GM18870 (cell line): ENCODE results near the gene EPB41L2.

ENCODE experiments used
- ATAC-seq: cut with Tn5 transposase; IDR thresholded peaks from one replicate; pipeline ENCODE4 v1.9.1; 2021; ENCODE audit warnings: moderate library complexity; ENCODE audit not compliant: unreplicated experiment

EPB41L2 gene

DNA sequence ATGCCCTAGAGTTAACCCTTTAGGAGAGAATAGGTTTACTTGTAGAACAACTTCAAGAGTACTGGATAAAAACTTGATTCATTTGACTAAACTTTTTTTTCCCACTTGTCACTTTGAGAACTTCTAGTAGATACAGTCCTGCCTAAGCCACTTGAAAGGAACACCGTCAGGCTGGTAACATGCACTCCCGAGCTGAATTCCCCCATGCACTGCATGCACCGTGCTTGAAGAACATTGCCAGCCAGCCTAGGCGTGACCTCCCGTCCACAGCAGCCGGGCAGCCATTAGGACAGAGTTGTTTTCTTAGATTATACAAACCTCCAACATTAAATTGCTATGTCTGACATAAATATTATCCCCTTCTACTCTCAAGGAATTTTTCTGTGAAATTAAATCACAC, 183.2 kb downstream of the EPB41L2 start:
- ATAC-seq, result no peak

DNA sequence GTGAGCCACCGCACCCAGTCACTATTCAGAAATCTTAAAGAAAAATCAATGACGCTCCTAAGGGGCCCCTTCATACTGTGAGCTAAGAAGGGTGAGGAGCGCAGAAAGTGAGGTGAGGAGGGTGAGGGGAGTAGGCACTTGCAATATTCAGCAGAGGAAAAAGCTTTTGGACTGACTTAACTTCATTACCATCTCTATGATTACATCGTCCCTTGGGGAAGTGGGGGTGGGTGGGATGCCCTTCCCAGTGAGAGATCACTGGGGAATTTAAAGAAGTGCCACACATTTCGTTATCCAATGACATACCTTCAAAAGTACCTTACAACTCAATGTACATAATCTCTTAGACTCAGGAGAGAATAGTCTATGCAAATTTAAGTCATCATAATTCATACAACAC, 189.3 kb downstream of the EPB41L2 start:
- ATAC-seq, result no peak

GRCh38 chr6:130872250-130873095, 190.6 kb downstream of the EPB41L2 start:
- ATAC-seq, result no peak

- no peak for ATAC-seq
Observed at GRCh38 chr6:130870179-130870880, 192.7 kb downstream of the EPB41L2 start.

GRCh38 chr6:130869681-130870080, 193.4 kb downstream of the EPB41L2 start:
- ATAC-seq, result no peak

DNA sequence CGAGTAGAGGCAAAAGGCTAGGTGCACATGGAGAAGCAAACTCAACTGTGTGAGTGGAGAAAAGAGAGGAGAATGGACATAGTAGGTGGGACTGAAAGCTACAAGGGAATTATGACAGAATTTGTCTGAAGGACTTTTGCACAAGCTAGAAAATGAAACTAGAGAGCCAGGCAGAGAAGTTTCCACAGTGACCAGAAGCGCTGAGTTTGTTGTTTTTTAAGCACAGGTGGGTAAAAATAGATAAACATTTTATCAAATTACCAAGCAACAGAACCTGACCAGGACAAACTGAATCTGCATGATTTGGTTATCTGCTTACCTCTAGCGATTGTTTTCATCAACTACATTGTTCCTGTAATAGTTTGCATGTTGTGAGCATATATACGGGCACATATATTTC, 197.3 kb downstream of the EPB41L2 start:
- ATAC-seq, result no peak

DNA sequence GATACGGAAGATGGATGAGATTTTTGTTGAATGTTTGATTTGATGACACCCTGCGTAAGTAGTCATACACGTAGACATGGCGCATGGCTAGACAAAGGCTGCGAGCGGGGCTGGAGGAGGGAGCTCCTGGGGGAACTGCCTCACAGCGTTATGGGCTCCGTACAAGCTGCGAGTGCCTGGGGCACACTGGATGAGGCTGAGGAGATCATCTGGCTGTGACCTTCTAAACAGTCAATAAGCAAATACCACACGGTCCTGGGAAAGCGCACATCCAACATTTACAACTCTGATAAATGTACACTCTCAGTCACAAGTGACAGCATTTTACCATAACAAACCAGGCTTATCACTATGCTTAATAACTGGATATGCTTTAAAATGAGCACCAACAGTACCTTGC, 198.7 kb downstream of the EPB41L2 start:
- ATAC-seq, result no peak

GRCh38 chr6:130863415-130864230, 199.4 kb downstream of the EPB41L2 start:
- ATAC-seq, result no peak

GRCh38 chr6:130862370-130862769, 200.7 kb downstream of the EPB41L2 start:
- no peak for ATAC-seq

- ATAC-seq, result no peak
Observed at GRCh38 chr6:130859161-130859867, 203.7 kb downstream of the EPB41L2 start.

DNA sequence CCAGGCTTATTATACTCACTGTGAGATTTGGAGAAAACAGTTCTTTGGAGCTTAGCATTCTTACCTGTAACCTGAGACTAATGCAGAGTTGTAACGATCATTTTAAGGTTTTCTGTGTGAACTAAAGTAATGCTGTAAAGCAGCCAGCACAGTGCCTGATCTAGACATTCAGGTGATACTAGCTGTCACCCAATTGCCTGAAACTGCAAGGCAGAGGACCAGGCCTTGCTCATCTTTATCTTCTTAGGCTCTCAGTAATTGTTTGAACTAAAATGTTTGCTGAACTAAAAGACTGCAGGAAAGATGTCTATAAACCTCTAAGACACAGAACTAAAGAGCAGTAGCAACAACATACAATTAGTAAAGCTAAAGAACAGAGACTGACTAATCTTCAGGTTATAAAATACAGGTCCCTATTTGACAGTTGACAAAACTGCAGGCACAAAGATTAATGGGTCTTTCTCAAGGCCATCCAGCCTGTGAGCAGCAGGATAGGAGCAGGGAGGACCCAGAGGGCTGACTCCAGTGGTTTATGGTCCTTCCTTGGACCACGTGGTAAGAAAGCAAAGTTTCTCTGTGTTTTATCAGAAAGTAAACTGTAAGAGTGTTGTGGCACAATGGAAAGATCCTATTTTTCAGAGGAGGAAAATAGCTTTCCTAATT, 204.4 kb downstream of the EPB41L2 start:
- no peak for ATAC-seq

DNA sequence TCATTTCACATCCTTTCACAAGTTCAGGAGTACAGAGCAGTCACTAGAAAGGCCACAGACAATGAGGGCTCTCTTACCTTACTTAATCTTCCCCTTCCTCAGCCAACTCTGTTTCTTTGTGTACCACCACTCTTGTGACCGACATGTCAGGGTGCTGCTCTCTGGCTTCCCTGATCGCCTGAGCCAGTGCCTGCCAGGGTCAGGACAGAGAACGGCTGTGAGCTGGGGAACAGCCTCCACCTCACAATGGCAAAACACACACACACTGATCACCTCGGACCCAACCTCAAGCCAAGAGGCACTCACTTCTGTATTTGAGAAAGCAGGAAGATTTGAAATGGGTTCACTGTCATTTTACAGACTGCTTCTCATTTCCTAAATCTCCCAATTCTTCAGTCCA, 205.0 kb downstream of the EPB41L2 start:
- ATAC-seq, result no peak

DNA sequence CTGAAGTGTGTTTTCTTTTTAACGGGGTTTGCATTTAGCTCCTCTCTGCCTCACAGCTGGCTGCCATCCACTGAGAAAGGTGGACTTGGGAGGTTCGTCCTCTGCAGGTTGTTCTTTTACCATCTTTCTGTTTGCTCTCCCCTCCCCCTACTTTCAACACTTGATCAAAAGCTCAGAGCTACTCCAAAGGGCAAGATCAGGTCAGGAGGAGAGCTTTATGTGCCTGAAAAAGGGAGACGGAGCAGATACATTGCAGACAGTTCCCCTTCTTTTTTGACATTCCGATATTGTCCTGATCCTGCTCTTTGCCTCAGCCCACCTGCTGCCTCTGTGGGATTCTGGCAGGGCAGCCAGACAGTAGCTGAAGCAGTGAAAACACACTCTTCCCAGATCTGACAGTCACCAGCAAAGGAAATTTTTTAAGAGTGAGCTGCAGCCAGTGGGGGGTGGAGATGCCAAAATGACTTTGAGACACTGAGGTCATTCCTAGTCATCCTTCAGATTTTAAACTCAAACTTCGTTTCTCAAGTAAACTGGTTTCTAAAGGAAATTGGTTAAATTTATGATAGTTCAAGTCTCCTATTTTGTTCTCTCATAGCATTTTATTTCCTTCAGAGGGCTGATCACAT, 209.4 kb downstream of the EPB41L2 start:
- ATAC-seq, result no peak

DNA sequence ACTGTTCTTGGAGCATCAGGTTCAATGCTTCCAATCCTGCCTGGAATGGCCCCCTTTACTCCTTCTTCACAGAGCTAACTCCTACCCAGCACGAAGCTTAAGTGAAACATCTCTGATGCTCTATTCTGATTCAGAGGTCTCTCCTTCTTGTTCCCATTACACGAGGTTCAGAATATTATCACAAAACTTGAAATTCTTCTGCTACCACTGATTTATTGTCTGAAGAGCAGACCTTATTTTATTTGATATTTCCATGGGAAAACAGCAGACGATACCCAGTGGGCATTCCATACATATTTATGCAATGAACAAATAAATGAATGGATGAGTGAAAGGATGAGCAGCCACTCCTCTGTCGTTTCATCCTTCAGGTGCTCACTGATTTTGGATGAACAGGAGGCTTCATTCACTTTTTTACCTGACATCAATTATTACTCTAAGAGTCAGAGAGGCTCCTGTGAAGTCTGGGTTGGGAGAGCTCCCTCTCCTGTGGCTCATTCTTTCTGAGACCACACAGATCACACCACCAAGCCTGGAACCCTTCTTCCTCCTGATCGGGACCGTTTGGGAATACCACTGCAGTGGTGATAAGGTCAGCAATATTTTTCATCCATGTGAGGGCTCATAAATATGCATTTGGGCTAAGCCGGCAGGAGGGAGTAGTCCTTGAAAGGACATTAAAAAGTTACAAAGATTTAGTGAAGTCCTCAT, 210.0 kb downstream of the EPB41L2 start:
- no peak for ATAC-seq

DNA sequence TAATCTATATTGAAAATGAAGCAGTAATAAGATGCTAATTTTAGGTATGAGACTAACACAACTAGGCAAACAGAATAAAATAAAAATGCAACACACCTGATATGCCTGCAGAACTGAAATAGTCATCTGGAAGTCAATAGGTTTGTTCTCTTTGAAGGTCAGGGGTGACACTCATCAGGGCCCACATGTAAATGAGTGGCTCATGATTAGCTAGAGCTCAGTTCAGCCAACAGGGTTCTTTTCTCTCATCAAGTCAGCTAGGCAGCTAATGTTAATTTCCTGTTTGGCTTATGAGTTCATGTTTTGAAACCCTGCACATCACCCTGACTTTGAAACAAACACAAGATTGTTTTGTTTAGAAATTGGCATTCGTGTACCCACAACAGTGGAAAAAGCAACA, 212.0 kb downstream of the EPB41L2 start:
- no peak for ATAC-seq

- no peak for ATAC-seq
Observed at GRCh38 chr6:130849594-130849993, 213.5 kb downstream of the EPB41L2 start.

- peak; percentile 66 for ATAC-seq
Observed at GRCh38 chr6:130848945-130849344, 214.1 kb downstream of the EPB41L2 start.

GRCh38 chr6:130847001-130847910, 215.8 kb downstream of the EPB41L2 start:
- no peak for ATAC-seq
